HUES64 (cell line): ENCODE measurements around the gene CDK3.
A peak's percentile ranks its signal among the peaks of the same experiment; 100 is the strongest.

Experiments
- H3K27ac ChIP-seq: 2 replicates; pipeline ENCODE4 v1.7.0; 2013; ENCODE audit warnings: low read depth, low read length, inconsistent platforms
- H3K27me3 ChIP-seq: 2 replicates; pipeline ENCODE4 v1.6.1; 2013; ENCODE audit warnings: mild to moderate bottlenecking, low read length; ENCODE audit not compliant: insufficient read depth
- H3K36me3 ChIP-seq: 2 replicates; pipeline ENCODE4 v1.6.1; 2013; ENCODE audit warnings: mild to moderate bottlenecking, low read length; ENCODE audit not compliant: insufficient read depth
- H3K4me1 ChIP-seq: 2 replicates; pipeline ENCODE4 v1.6.1; 2013; ENCODE audit warnings: mild to moderate bottlenecking, low read length, moderate library complexity; ENCODE audit not compliant: insufficient read depth
- H3K4me3 ChIP-seq: 2 replicates; pipeline ENCODE4 v1.5.1; 2013; ENCODE audit warnings: mild to moderate bottlenecking, low read length, moderate library complexity
- H3K9ac ChIP-seq: 2 replicates; pipeline ENCODE4 v1.6.1; 2013; ENCODE audit warnings: mild to moderate bottlenecking, low read depth, low read length
- H3K9me3 ChIP-seq: 2 replicates; pipeline ENCODE4 v1.6.1; 2013; ENCODE audit warnings: low read depth, low read length; ENCODE audit not compliant: insufficient read depth
- WGBS: fragments of 150-250, 120-280 bp; methylation state at CpG from one replicate; pipeline ENCODE4 v1.1.7; 2013; ENCODE audit warnings: missing lambda C conversion rate; 5-methylcytosine and 5-hydroxymethylcytosine counted together

CDK3 gene

DNA sequence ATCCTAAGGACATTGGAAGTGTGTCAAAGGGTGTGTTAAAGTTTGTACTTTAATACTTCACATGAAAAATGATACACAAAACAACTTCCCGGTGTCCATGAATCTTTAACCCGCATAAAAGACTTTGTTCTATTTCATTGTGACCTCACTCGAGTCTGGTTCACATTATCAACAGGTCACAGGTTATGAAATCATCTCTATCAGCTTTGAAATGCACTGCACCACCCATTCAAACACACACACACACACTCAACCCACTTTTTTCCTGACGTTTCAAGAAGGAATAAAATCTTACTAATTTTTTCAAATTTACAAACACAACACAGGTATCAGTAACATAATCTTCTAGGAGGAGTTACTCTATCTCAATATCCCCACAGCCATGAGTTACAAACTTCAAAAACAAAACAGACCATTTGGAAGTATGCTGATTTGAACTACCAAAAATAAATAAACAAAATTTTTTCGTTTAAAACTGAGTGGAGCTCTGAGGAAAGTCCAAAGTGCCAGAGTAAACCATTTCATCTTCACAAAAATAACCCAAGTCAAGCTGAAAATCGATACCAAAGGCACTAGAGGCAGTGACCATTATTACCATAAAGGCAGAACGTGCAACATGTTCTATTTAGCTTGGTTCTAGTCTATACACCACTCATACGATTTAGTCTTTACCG is 24.3 kb upstream of the CDK3 start:
- H3K27ac ChIP-seq, result no peak overlapping the region
- H3K9ac ChIP-seq, result no peak overlapping the region
- peaks cover 21% of the 10 kb centered on the region for H3K36me3 ChIP-seq
- no peak overlapping the region for H3K4me3 ChIP-seq
- 0 out of 2 replicates have a peak, but pooled peaks cover 8% of the 10 kb centered on the region for H3K4me1 ChIP-seq
- no peaks in the 10 kb centered on the region for H3K9me3 ChIP-seq
- WGBS, result 93% methylated on average over 9 of the region's 9 CpGs
- H3K27me3 ChIP-seq, result no peaks in the 10 kb centered on the region

DNA sequence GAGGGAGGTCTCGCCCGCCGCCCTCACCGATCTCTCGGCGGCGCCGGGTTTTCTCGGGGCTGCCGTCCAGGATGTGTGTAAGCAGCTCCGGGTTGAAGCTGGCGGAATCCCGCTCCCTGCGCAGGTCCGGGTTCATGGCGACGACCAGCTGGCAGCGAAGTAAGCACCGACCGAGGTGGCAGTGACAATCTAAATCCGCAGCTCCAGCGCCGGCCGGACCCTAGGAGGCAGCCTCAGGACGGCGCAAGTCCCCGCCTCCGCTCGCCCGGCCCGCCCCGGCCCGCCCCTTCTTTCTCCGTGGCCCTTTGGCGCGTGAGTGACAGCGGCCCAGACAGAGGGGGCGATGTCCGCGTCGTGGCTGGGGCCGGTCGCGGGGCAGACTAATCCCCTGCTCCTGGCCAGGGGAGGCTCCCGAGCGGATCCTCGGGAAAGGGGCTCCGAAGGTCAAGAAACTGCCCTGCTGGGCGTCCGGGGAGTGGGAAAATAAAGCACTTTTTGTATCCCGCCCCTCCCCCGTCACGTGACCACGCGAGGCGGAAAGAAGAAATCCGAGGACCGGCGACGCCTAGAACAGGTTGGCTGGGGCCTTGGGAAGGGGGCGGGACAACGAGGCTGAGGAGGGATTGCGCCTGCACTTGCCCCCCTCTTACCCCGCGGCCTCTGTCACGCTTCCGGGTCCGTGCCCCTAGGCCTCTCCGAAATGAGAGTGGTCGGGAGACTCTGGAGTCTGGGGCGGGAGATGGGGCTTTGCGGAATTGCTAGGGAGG is 21.5 kb upstream of the CDK3 start, which contains the start of the genes ACOX1 and TEN1:
Gene ACOX1 (minus strand): TSS at position 229 of the 767 bp plus-strand sequence. CDS start 93 bp downstream, at position 136.
Gene TEN1 (plus strand): TSS at position 303 of the 767 bp plus-strand sequence. CDS start 6,953 bp downstream, outside the sequence.
- under 1% methylated on average over 72 of the region's 72 CpGs for WGBS
- Histone ChIP-seq H3K27ac (peak within 1 kb of the TSS; percentile 98), H3K4me1 (peaks cover 25% of the 10 kb centered on the region), H3K9ac (peak within 1 kb of the TSS; percentile 83), H3K36me3 (peaks cover 8% of the 10 kb centered on the region), H3K4me3 (peak within 1 kb of the TSS; percentile 74), H3K9me3 (no peaks in the 10 kb centered on the region), H3K27me3 (no peaks in the 10 kb centered on the region)

DNA sequence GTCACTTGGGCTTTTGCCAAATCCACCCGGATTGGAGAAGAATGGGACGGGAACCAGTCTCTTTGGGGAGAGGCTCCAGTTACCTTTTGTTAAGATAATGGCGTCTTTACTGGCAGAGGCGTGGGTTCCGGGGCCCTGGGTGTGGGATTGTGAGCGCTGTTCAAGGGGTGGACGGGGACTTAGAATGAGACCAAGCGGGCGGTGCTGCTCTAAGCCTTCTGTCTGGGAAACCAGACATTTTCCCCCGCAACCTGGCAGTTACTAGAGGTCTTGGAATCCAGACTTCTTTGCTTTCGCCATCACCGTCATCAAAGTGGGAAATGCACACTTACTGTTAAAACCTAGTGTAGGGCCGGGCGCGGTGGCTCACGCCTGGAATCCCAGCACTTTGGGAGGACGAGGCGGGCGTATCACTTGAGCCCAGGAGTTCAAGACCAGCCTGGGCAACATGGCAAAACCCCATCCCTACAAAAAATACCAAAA is 20.9 kb upstream of the CDK3 start:
- Histone ChIP-seq H3K9ac (peak overlapping the region; percentile 83), H3K4me1 (peaks cover 31% of the 10 kb centered on the region), H3K9me3 (no peaks in the 10 kb centered on the region), H3K27ac (peak overlapping the region; percentile 98), H3K27me3 (no peaks in the 10 kb centered on the region), H3K36me3 (peaks cover 8% of the 10 kb centered on the region), H3K4me3 (peak overlapping the region; percentile 74)
- WGBS, result 9% methylated on average over 19 of the region's 19 CpGs

DNA sequence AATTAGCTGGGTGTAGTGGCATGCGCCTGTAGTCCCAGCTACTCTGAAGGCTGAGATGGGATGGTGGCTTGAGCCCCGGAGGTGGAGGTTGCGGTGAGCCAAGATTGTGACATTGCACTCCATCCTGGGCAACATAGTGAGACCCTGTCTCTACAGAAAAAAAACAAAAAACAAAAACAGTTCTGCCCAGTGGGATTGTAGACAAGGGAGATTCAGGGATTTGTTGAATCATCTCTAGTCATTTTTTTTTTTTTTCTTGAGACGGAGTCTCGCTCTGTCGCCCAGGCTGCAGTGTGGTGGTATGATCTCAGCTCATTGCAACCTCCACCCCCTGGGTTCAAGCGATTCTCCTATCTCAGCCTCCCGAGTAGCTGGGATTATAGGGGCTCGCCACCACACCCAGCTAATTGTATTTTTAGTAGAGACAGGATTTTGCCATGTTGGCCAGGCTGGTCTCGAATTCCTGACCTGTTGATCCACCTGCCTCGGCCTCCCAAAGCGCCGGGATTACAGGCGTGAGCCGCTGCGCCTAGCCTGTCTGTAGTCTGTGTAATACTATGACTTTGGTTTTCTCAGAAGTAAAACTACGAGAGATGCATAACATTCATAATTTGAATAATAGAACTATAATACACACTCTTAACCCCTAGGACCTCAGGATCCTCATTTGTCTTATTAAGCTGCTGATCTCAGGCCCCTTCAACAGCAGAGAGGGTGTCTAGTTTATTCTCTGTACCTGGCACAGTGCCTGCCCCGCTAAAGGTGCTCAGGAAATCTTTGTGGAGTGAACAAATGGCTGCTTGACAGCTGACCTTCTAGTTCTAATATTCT is 20.3 kb upstream of the CDK3 start:
- H3K9ac ChIP-seq, result peak overlapping the region; percentile 83
- whole genome bisulfite sequencing, result 87% methylated on average over 17 of the region's 18 CpGs
- no peaks in the 10 kb centered on the region for H3K27me3 ChIP-seq
- H3K4me3 ChIP-seq, result peak overlapping the region; percentile 74
- peaks cover 8% of the 10 kb centered on the region for H3K36me3 ChIP-seq
- no peaks in the 10 kb centered on the region for H3K9me3 ChIP-seq
- H3K27ac ChIP-seq, result peak overlapping the region; percentile 98
- peaks cover 31% of the 10 kb centered on the region for H3K4me1 ChIP-seq

DNA sequence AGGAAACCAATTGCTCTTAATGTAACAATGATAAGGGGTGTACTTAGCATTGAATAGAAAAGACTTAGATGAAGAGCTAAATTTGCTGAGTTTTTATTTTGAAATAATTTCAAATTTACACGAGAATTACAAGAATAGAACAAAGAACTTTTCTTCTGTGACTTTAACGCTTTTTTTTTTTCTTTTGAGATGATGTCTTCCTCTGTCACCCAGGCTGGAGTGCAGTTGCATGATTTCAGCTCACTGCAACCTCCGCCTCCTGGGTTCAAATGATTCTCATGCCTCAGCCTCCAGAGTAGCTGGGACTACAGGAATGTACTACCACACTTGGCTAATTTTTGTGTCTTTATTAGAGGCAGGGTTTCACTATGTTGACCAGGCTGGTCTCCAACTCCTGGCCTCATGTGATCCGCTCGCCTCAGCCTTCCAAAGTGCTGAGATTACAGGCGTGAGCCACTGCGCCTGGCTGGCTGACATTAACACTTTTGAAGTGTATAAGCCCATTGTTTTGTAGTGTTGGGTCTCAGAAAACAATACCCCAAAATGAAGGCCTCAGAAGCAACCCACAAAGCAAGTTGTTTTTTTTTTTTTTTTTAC is 19.5 kb upstream of the CDK3 start:
- H3K4me1 ChIP-seq, result peaks cover 31% of the 10 kb centered on the region
- no peak overlapping the region; the same call in 1 of the 2 replicates for H3K27ac ChIP-seq
- H3K4me3 ChIP-seq, result no peak overlapping the region
- peaks cover 5% of the 10 kb centered on the region for H3K36me3 ChIP-seq
- no peaks in the 10 kb centered on the region for H3K9me3 ChIP-seq
- no peaks in the 10 kb centered on the region for H3K27me3 ChIP-seq
- 94% methylated on average over 7 of the region's 7 CpGs for WGBS
- no peak overlapping the region for H3K9ac ChIP-seq

DNA sequence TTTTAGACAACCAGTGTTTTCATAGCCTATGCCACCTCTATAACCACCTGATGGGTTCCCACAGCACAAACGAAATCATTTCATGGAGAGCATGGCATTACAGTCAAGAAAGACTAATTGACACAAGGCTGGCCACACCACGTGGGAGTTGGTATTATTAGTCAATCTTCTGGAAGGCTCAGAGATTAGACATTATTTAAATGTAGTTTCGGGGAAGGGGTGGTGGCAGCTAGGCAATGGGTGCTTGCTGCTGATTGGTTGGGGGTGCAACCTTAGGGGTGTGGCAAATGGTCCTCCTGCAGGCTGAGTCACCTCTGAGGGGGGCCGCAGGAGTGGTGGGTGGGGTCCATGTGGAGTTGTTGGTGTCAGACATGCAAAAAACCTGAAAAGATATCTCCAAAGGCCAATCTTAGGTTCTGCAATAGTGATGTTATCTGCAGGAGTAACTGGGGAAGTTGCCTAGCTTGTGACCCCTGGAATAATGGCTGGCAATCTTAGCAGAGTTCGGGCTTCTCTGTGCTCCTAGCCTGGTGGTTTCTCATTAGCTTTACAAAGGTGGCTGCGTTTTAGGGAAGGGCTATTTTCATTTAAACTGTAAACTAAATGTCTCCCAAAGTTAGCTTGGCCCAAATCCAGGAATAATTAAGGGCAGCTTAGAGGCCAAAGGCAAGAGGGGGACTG is 17.0 kb upstream of the CDK3 start:
- 11% methylated on average over 6 of the region's 6 CpGs for whole genome bisulfite sequencing
- Histone ChIP-seq H3K4me3 (peak overlapping the region; percentile 41), H3K9ac (peak overlapping the region; percentile 53; the same call in 1 of the 2 replicates), H3K27ac (peak overlapping the region; percentile 94), H3K4me1 (peaks cover 25% of the 10 kb centered on the region), H3K36me3 (peaks cover 8% of the 10 kb centered on the region; the same call in 1 of the 2 replicates), H3K27me3 (no peaks in the 10 kb centered on the region), H3K9me3 (no peaks in the 10 kb centered on the region)

DNA sequence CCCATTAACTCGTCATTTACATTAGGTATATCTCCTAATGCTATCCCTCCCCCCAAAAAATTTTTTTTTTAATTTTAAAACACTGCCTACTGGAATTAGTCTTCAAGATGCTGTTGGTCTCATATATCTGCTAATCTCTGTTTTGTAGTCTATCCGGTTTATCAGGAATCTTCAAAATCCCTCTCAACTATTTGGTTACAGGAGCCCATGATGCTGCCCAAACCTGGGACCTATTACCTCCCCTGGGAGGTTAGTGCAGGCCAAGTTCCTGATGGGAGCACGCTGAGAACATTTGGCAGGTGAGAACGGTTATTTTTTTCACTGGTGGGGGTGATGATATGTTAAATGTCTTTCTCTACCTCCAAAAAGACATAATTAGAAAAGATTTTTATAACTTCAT is 14.7 kb upstream of the CDK3 start:
- Histone ChIP-seq H3K4me3 (no peak overlapping the region), H3K4me1 (peaks cover 25% of the 10 kb centered on the region), H3K27me3 (no peaks in the 10 kb centered on the region), H3K27ac (no peak overlapping the region), H3K9ac (no peak overlapping the region), H3K36me3 (peaks cover 8% of the 10 kb centered on the region; the same call in 1 of the 2 replicates), H3K9me3 (no peaks in the 10 kb centered on the region)
- 95% methylated on average over 3 of the region's 4 CpGs for WGBS

DNA sequence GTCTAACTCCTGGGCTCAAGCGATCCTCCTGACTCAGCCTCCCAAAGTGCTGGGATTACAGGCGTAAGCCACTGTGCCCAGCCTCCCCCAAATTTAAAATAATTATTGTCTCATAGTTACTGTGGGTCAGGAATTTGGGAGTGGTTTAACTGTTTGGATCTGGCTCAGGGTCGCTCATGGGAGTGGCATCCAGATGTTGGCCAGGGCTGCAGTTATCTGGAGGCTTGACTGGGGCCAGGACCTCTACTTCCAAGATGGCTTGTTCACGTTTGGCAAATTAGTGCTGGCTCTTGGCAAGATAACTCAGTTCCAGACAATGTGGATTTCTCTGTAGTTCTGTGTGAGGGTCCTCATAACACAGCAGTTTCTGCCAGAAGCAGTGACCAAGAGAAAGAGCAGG is 13.6 kb upstream of the CDK3 start:
- H3K4me1 ChIP-seq, result peaks cover 17% of the 10 kb centered on the region
- no peaks in the 10 kb centered on the region for H3K9me3 ChIP-seq
- no peak overlapping the region for H3K27ac ChIP-seq
- H3K9ac ChIP-seq, result no peak overlapping the region
- H3K4me3 ChIP-seq, result no peak overlapping the region
- 92% methylated on average over 4 of the region's 4 CpGs for WGBS
- H3K27me3 ChIP-seq, result no peaks in the 10 kb centered on the region
- H3K36me3 ChIP-seq, result peaks cover 16% of the 10 kb centered on the region

DNA sequence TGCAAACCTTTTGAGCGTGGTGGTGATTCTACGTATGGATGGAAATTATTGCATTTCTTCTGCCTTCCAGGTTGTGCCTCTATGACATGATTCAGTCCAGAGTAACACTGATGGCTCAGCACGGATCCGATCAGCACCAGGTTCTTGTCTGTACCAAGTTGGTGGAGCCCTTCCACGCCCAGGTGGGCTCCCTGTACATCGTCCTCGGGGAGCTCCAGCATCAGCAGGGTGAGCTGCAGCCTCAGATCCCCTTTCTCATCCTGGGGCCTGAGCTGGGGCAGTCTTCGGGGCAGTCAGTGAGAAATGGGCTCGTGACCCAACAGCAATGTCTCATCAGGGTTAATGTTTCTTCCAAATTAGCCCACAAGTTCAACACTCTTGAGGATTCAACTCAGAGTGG is 9.3 kb upstream of the CDK3 start:
- Histone ChIP-seq H3K9me3 (no peaks in the 10 kb centered on the region), H3K36me3 (peaks cover 23% of the 10 kb centered on the region)
- 85% methylated on average over 9 of the region's 9 CpGs for WGBS

DNA sequence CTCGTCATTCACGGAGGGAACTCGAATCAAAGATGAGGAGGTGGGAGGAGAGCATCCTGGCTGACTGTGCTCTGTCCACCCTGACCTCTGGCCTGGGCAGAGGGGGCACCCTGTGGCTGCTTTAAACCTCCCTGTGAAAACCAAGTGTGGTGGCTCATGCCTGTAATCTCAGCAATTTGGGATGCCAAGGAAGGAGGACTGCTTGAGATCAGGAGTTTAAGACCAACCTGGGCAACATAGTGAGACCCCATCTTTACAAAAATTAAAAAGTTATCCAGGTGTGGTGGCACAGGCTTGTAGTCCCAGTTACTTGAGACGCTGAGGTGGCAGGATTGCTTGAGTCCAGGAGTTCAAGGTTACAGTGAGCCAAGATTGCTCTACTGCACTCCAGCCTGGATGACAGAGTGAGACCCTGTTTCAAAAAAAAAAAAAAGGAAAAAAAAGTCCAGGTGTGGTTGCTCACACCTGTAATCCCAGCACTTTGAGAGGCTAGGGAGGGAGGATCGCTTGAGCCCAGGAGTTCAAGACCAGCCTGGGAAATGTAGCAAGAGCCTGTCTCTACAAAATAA is 5.8 kb upstream of the CDK3 start:
- no peaks in the 10 kb centered on the region for H3K4me1 ChIP-seq
- H3K9me3 ChIP-seq, result no peaks in the 10 kb centered on the region
- WGBS, result 96% methylated on average over 5 of the region's 5 CpGs
- H3K9ac ChIP-seq, result no peak overlapping the region
- no peak overlapping the region for H3K27ac ChIP-seq
- H3K4me3 ChIP-seq, result no peak overlapping the region
- H3K36me3 ChIP-seq, result peaks cover 15% of the 10 kb centered on the region; the same call in 1 of the 2 replicates
- H3K27me3 ChIP-seq, result no peaks in the 10 kb centered on the region

More for the DNA sequence above, 9.3 kb upstream of the CDK3 start:
- H3K4me1 ChIP-seq, result no peaks in the 10 kb centered on the region
- H3K4me3 ChIP-seq, result no peak overlapping the region
- H3K9ac ChIP-seq, result no peak overlapping the region
- H3K27ac ChIP-seq, result no peak overlapping the region
- no peaks in the 10 kb centered on the region for H3K27me3 ChIP-seq
